Ishikawa (cell line): ENCODE data around the gene ZNF451.

Source experiments
- CEBPB ChIP-seq: IDR thresholded peaks from 2 replicates; pipeline ENCODE4 v1.6.1; 2012
- CREB1 ChIP-seq: IDR thresholded peaks from 2 replicates; pipeline ENCODE4 v1.6.1; 2012; ENCODE audit warnings: low read depth
- EGR1 ChIP-seq: IDR thresholded peaks from 2 replicates; pipeline ENCODE4 v1.6.1; 2012
- EP300 ChIP-seq: IDR thresholded peaks from 2 replicates; pipeline ENCODE4 v1.6.1; 2012; ENCODE audit warnings: borderline replicate concordance
- FOXM1 ChIP-seq: IDR thresholded peaks from 2 replicates; pipeline ENCODE4 v1.6.1; 2012; ENCODE audit warnings: low read depth, borderline replicate concordance
- MAX ChIP-seq: IDR thresholded peaks from 2 replicates; pipeline ENCODE4 v1.6.1; 2012
- NFIC ChIP-seq: IDR thresholded peaks from 2 replicates; pipeline ENCODE4 v1.6.1; 2012
- RAD21 ChIP-seq: IDR thresholded peaks from 2 replicates; pipeline ENCODE4 v1.6.1; 2012; ENCODE audit warnings: low read depth
- REST ChIP-seq: IDR thresholded peaks from 2 replicates; pipeline ENCODE4 v1.6.1; 2012; ENCODE audit warnings: low read depth, mild to moderate bottlenecking
- TAF1 ChIP-seq: IDR thresholded peaks from 2 replicates; pipeline ENCODE4 v1.6.1; 2012; ENCODE audit warnings: low read depth, mild to moderate bottlenecking
- USF1 ChIP-seq: IDR thresholded peaks from 2 replicates; pipeline ENCODE4 v1.6.1; 2012
- YY1 ChIP-seq: IDR thresholded peaks from 2 replicates; pipeline ENCODE4 v1.6.1; 2012; ENCODE audit warnings: low read depth
- ZBTB7A ChIP-seq: IDR thresholded peaks from 2 replicates; pipeline ENCODE4 v1.6.1; 2012; ENCODE audit warnings: low read depth

- TF ChIP-seq USF1 (no peak), EGR1 (no peak), EP300 (no peak), TAF1 (no peak), REST (no peak), FOXM1 (no peak), RAD21 (no peak), CREB1 (no peak), MAX (no peak), NFIC (no peak), CEBPB (no peak), YY1 (no peak), ZBTB7A (no peak)
Observed at GRCh38 chr6:57064809-57065208, 25.2 kb upstream of the ZNF451 start.
